Stimulated activated CD4-positive, alpha-beta T cell treated with anti-CD3 and anti-CD28 coated beads, TNF-alpha, amount 100 ng/mL, for 24 hours (primary cell): ENCODE results near the gene MCL1.
"Not testable (repeated sequence)": the region's sequence is repeated elsewhere in the genome, so short reads cannot be mapped to it uniquely, and the experiment has no call there.

Source experiments
- DNase-seq, 3 experiments: peaks; one replicate each; pipeline ENCODE4 v3.0.0-alpha.2; 2020; ENCODE audit warnings: low read depth in 3 of 3

The MCL1 gene

DNA sequence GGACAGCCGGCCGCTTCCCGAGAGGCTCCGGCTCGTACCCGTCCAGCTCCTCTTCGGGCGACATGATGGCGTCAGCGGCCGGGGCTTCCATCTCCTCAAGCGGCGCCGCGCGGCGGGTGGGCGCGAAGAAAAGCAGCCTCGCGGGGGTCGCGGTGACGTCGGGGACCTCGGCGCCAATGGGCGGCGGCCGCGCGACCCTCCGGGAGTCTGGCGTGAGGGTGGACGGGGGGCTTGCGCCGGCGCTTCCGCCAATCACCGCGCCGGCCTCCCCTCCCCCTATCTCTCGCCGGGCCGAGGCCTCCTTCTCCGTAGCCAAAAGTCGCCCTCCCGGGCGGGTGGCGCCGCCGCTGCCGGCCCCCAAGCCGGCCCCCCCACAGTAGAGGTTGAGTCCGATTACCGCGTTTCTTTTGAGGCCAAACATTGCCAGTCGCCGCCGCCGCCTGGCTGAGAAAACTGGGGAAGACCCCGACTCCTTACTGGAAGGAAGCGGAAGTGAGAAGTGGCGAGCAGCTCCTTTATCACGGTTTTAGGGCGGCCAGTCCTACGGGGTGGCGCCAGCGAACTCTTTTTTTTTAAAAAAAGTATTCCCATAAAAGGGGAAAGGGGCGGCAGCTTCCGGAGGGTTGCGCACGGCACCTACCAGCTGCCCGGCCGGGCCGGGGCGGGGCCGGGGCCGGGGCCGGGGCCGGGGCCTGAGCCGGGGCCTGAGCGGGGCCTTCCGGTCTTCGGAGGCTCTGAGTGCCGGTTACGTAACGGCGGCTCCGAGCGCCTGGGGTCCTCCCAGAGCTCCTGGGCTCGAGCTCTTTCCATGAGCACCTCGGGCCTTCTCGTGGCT is at the start of gene MCL1:
Gene MCL1 (minus strand): TSS at position 501 of the 835 bp plus-strand sequence. CDS start 80 bp downstream, at position 421.
- peak; percentile 73 to 88 (median 76) for DNase-seq

DNA sequence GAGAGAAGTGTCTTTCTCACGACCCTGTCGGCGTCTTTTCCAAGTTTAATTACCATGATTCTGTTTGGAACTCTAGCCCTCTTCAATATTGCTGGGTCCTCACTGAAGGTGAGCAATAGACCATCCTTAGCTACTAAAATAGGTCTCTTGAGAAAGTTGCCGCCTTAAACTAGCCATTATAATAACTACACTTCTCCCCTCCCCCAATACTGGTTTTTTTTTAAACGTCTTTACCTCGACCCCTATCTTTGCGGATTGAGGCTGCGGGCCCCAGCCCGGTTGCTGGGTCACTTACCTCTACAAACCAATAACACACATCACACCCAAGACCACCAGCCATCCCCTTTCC is 49.3 kb upstream of the MCL1 start:
- no peak for DNase-seq

GRCh38 chr1:150627826-150628410 is 48.5 kb upstream of the MCL1 start:
- DNase-seq: no peak

- peak in 2 of 3 experiments; percentile 34 to 44 for DNase-seq
These were observed 46.7 kb upstream of the MCL1 start for GRCh38 chr1:150626150-150626549.

DNA sequence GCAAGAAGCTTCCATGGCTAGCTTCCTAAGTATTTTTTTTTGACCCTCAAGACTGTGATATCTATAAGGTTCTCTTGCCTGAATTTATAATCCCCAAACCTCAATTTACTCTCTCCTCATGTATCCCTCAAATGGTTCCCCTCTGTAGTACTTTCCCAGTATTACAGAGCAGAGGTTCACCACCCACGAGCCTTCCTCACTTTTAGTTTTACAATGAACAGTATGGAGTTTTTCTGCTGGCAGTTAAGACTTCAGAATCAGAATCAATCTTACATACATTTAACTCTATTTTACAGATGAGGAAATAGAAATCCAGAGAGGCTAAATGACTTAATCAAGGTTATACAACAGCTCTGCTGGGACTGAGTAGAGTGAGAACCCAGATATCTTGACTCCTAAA is 45.1 kb upstream of the MCL1 start:
- not testable (repeated sequence) for DNase-seq

GRCh38 chr1:150624134-150624533 is 44.7 kb upstream of the MCL1 start:
- not testable (repeated sequence) for DNase-seq

DNA sequence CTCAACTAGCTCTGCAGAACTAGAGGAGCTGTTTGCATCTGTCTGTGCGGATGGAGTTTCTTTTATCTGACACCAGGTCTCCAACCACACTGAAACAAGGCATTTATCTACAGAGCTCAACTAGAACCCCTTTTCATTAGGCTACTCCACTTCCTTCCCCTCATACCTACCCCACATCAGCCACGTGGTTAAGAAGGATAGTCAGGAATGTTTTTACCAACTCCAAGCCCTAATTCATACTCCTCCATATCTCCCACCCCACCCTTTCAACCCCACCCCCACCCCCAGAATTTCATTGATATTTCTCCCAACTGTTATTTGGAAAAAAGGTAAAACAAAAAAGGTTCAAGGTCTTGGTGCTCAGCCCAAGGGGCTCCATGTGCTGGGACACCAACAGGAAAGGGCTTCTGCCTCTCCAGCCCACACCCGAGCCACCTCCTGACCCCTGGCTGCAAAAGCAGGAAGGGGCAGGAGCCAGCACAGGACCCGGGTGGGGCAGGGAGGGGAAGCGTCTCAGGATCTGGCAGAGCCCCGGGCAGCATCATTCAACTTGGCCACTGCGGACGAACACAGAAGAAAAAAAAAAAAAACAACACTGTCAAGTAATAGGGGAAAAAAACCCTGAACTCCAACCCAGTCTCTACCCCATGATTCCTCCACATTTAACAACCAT is 43.0 kb upstream of the MCL1 start:
- no peak for DNase-seq

GRCh38 chr1:150621497-150622302 is 42.3 kb upstream of the MCL1 start:
- DNase-seq: peak in 2 of 3 experiments; percentile 41 to 43

- DNase-seq: no peak
These were observed 41.5 kb upstream of the MCL1 start for GRCh38 chr1:150620919-150621318.

GRCh38 chr1:150619576-150620509 is 40.4 kb upstream of the MCL1 start:
- no peak for DNase-seq

- no peak for DNase-seq
These were observed 36.2 kb upstream of the MCL1 start for GRCh38 chr1:150615346-150616201.

GRCh38 chr1:150613061-150613920 is 33.9 kb upstream of the MCL1 start:
- peak in 2 of 3 experiments; percentile 44 to 50 for DNase-seq

DNA sequence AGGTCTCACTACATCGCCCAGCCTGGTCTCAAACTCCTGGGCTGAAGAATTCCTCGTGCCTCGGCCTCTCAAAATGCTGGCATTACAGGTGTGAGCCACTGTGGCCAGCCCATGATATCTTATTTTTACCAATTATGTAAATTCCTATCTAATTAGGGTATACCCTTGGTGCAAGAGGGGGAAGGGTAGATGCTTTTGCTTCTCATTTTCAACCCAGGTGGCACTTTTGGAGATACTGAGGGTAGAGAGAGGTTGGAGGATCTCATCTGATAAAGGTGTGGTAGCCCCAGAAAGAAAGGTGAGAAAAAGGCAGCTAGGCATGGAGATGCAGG is 32.6 kb upstream of the MCL1 start:
- DNase-seq: no peak

DNA sequence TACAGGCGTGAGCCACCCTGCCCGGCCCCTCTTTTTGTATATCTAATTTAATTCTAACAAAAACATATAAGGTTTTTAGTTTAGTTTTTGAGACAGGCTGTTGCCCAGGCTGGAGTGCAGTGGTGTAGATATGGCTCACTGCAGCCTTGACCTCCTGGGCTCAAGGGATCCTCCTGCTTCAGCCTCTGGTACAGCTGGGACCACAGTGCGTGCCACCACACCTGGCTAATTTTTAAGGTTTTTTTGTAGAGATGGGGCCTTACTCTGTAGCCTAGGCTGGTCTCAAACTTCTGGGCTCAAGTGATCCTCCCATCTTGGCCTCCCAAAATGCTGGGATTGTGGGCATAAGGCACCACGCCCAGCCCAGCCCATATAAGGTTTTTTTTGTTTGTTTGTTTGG is 31.2 kb upstream of the MCL1 start:
- DNase-seq: no peak

GRCh38 chr1:150609732-150610131 is 30.3 kb upstream of the MCL1 start:
- no peak for DNase-seq

GRCh38 chr1:150606463-150607142 is 27.2 kb upstream of the MCL1 start:
- DNase-seq: no peak

GRCh38 chr1:150605451-150605731 is 26.0 kb upstream of the MCL1 start:
- not testable (repeated sequence) for DNase-seq

GRCh38 chr1:150604226-150604588 is 24.8 kb upstream of the MCL1 start:
- DNase-seq: no peak

DNA sequence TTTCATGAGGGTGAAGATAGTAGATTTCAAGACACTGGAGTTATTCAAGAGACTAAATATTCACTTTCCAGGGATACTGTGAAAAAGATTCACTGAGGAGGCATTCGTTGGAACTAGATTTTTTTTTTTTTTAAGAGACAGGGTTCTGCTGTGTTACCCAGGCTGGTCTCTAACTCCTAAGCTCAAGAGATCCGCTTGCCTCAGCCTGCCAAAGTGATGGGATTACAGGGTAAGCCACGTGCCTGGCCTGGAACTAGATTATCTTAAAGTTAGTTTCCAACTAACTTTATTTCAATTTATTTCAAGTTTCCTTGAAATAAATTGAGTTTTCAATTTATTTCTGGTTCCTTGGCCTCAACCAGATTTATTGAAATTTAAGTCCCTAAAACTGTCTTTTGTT is 24.3 kb upstream of the MCL1 start:
- DNase-seq: no peak
